Uterus (tissue), 4 donors: ENCODE measurements around the gene SMG7. TPM values are rescaled to one million over a fixed set of nuclear protein-coding genes. Genes with fewer than 3 reads are reported as not detected.

ENCODE experiments used
- DNase-seq, 2 donors: peaks; one replicate each; pipeline ENCODE4 v3.0.0-alpha.2; 2019 to 2020
- H3K27ac ChIP-seq, 2 donors: fragments of 200-600 bp; sonication (generic); 1 replicate in 1 of 2; 2 replicates in 1 of 2; pipeline ENCODE4 v1.5.1; 2016 to 2018
- H3K27me3 ChIP-seq, 2 donors: fragments of 200-600 bp; sonication (generic); one replicate each; pipeline ENCODE4 v1.5.1; 2018 to 2019; ENCODE audit warnings: control low read depth in 1 of 2
- H3K36me3 ChIP-seq, 2 donors: fragments of 200-600 bp; sonication (generic); one replicate each; pipeline ENCODE4 v1.5.1; 2019; ENCODE audit warnings: control low read depth in 1 of 2
- H3K4me1 ChIP-seq, 2 donors: fragments of 200-600 bp; sonication (generic); one replicate each; pipeline ENCODE4 v1.5.1; 2018 to 2019; ENCODE audit warnings: control low read depth in 1 of 2
- H3K4me3 ChIP-seq, 2 donors: fragments of 200-600 bp; sonication (generic); 1 replicate in 1 of 2; 2 replicates in 1 of 2; pipeline ENCODE4 v1.5.1; 2018 to 2019; ENCODE audit warnings: mild to moderate bottlenecking in 1 of 2
- H3K9me3 ChIP-seq, 2 donors: fragments of 200-600 bp; sonication (generic); one replicate each; pipeline ENCODE4 v1.5.1; 2019; ENCODE audit warnings: control low read depth in 1 of 2
- CTCF ChIP-seq, 4 experiments: fragments of 200-600 bp in 2 of 4; fragments of 450-650 bp in 2 of 4; sonication (generic) in 2 of 4; IDR thresholded peaks; one replicate each; pipeline ENCODE4 v1.5.1; 2016 to 2019; ENCODE audit warnings: antibody characterized with exemption in 4 of 4, mild to moderate bottlenecking in 2 of 4, moderate library complexity in 1 of 4
- POLR2A ChIP-seq, 2 donors: fragments of 450-650 bp; IDR thresholded peaks; one replicate each; pipeline ENCODE4 v1.6.1; 2016; ENCODE audit warnings: antibody characterized with exemption in 2 of 2, mild to moderate bottlenecking in 1 of 2, moderate library complexity in 1 of 2
- intact Hi-C: fragments of 100-400 bp; cut with DNase I; formaldehyde crosslinking; loops from one replicate; pipeline ENCODE4 v1.15.1; 2023; ENCODE audit warnings: low total_unique reads
- total RNA-seq, 4 donors: library from RNA; depleted of rRNA in 3 of 4; stranded (reverse); fragments of >200 nt in 3 of 4; gene quantifications; one replicate each; pipeline versions ENCODE4 v1.1.0 to v1.2.4, GENCODE V29; 2014 to 2023
- donor health status: DM: yes; HTN: yes; CAD: no.

The SMG7 gene
- total RNA-seq, 4 donors from 2014 or later: 9.1 to 63.1 (median 37.0) TPM

DNA sequence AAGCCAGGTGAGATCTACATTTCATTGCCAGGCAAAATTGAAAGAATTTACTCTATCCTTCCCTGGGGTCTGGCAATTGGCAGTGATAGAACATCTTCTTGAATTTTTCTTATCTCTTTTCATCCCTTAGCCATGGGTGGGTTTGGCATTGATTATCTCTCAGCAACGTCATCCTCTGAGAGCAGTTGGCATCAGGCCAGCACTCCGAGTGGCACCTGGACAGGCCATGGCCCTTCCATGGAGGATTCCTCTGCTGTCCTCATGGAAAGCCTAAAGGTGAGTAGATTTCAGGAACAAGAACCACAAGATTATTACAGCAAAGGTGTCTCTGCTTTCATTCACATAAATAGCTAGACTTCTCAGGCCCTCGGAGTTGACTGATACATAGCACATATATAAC lies 78.6 kb downstream of the SMG7 start:
- intact Hi-C loops: no loop called here
- no peaks in the 10 kb centered on the region for H3K36me3 ChIP-seq
- H3K27me3 ChIP-seq: no peaks in the 10 kb centered on the region
- no peak for DNase-seq
- H3K4me3 ChIP-seq: no peak overlapping the region
- no peaks in the 10 kb centered on the region for H3K9me3 ChIP-seq
- H3K27ac ChIP-seq: no peak overlapping the region
- no peak for TF ChIP-seq CTCF (IDR thresholded peaks at IDR 0.05)
- TF ChIP-seq POLR2A (IDR thresholded peaks at IDR 0.05): no peak
- no peaks in the 10 kb centered on the region for H3K4me1 ChIP-seq

- TF ChIP-seq CTCF (IDR thresholded peaks at IDR 0.05): no peak
- no peak for TF ChIP-seq POLR2A (IDR thresholded peaks at IDR 0.05)
- no peaks in the 10 kb centered on the region for H3K4me1 ChIP-seq
- H3K27me3 ChIP-seq: no peaks in the 10 kb centered on the region
- no peak overlapping the region for H3K4me3 ChIP-seq
- intact Hi-C loops: no loop called here
- no peaks in the 10 kb centered on the region for H3K36me3 ChIP-seq
- no peak overlapping the region for H3K27ac ChIP-seq
- DNase-seq: no peak
- no peaks in the 10 kb centered on the region for H3K9me3 ChIP-seq
These were observed 79.6 kb downstream of the SMG7 start for GRCh38 chr1:183551924-183552323.

GRCh38 chr1:183552441-183552840 lies 80.1 kb downstream of the SMG7 start:
- TF ChIP-seq POLR2A (IDR thresholded peaks at IDR 0.05): no peak
- no peak for TF ChIP-seq CTCF (IDR thresholded peaks at IDR 0.05)
- no peak overlapping the region for H3K4me3 ChIP-seq
- H3K9me3 ChIP-seq: no peaks in the 10 kb centered on the region
- no peak for DNase-seq
- no peak overlapping the region for H3K27ac ChIP-seq
- no peaks in the 10 kb centered on the region for H3K36me3 ChIP-seq
- intact Hi-C loops: no loop called here
- H3K4me1 ChIP-seq: no peaks in the 10 kb centered on the region
- H3K27me3 ChIP-seq: no peaks in the 10 kb centered on the region

DNA sequence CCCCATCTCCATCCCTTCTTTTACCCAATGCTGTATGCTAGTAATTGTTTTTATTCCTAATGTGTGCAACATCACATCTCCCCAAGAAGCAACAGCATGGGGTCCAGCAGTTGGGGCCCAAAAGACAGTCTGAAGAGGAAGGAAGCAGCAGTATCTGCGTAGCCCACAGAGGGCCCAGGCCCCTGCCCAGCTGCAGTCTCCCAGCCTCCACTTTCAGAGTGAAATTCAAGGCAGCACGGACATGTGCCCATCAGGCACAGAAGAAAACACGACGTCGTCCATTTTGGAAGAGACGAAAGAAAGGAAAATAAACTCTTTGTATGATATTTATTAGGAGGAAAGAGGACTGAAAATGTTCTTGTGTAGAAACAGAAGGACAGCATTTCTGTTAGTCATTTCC lies 80.6 kb downstream of the SMG7 start:
- intact Hi-C loops: no loop called here
- no peaks in the 10 kb centered on the region for H3K36me3 ChIP-seq
- no peaks in the 10 kb centered on the region for H3K4me1 ChIP-seq
- TF ChIP-seq CTCF (IDR thresholded peaks at IDR 0.05) (no peak), POLR2A (IDR thresholded peaks at IDR 0.05) (no peak)
- no peak for DNase-seq
- H3K27me3 ChIP-seq: no peaks in the 10 kb centered on the region
- no peak overlapping the region for H3K4me3 ChIP-seq
- H3K9me3 ChIP-seq: no peaks in the 10 kb centered on the region
- H3K27ac ChIP-seq: no peak overlapping the region

- no peaks in the 10 kb centered on the region for H3K4me1 ChIP-seq
- TF ChIP-seq CTCF (IDR thresholded peaks at IDR 0.05): no peak
- no peak for TF ChIP-seq POLR2A (IDR thresholded peaks at IDR 0.05)
- intact Hi-C loops: no loop called here
- H3K4me3 ChIP-seq: no peak overlapping the region
- no peaks in the 10 kb centered on the region for H3K36me3 ChIP-seq
- H3K9me3 ChIP-seq: no peaks in the 10 kb centered on the region
- H3K27ac ChIP-seq: no peak overlapping the region
- no peaks in the 10 kb centered on the region for H3K27me3 ChIP-seq
- no peak for DNase-seq
These were observed 81.0 kb downstream of the SMG7 start for GRCh38 chr1:183553331-183553730.
